Hepatocyte (in vitro differentiated cells): ENCODE measurements around the gene ARL6IP5.

Experiments used
- EZH2 ChIP-seq: fragments of 200-600 bp; sonication (generic); IDR thresholded peaks from 2 replicates; pipeline ENCODE4 v1.6.1; 2016; ENCODE audit warnings: antibody characterized with exemption, mild to moderate bottlenecking, borderline replicate concordance
- TF ChIP-seq, protein P1 (sequence below): fragments of 200-600 bp; sonication (generic); IDR thresholded peaks from 2 replicates; pipeline ENCODE4 v1.5.1; 2016; ENCODE audit warnings: antibody characterized with exemption, mild to moderate bottlenecking; ENCODE audit not compliant: poor library complexity

DNA sequence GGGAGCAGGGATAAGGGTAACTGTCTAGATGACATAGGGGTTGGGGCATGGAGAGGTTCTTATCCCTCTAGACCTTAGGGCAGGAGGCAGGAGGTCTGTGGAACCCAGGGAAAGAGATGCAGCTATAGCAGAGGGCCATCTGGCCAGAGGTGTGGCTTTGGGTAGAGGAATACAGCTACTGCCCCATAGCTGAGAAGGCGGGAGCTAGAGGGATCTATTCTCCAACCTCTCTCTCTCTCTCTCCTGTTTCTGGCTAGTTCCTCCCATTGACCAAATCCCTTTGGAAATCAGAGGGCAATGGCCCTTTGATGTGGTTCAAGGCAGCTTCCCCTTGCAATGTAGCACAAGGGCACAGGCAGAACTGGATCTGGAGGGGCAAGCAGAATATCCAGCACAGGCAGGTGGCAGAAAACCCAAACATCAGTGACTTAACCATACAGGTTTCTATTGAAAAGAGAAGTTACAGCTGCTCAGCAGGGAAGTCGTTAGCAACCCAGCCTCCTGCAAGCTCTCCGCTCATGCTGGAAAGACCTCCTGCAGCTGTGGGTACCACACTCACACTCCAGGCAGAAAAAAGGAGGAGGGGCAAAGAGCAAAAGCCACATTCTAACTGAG lies 60.0 kb downstream of the ARL6IP5 start:
- TF ChIP-seq, protein P1, sequence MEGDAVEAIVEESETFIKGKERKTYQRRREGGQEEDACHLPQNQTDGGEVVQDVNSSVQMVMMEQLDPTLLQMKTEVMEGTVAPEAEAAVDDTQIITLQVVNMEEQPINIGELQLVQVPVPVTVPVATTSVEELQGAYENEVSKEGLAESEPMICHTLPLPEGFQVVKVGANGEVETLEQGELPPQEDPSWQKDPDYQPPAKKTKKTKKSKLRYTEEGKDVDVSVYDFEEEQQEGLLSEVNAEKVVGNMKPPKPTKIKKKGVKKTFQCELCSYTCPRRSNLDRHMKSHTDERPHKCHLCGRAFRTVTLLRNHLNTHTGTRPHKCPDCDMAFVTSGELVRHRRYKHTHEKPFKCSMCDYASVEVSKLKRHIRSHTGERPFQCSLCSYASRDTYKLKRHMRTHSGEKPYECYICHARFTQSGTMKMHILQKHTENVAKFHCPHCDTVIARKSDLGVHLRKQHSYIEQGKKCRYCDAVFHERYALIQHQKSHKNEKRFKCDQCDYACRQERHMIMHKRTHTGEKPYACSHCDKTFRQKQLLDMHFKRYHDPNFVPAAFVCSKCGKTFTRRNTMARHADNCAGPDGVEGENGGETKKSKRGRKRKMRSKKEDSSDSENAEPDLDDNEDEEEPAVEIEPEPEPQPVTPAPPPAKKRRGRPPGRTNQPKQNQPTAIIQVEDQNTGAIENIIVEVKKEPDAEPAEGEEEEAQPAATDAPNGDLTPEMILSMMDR, result no peak
- TF ChIP-seq EZH2, result no peak
